ENCODE results near the gene DOCK3.

GRCh38 chr3:50806031-50806430 is 131.3 kb downstream of the DOCK3 start:
- no peak for TF ChIP-seq POLR2AphosphoS5 (IDR thresholded peaks at IDR 0.05)
- TF ChIP-seq, protein P1, sequence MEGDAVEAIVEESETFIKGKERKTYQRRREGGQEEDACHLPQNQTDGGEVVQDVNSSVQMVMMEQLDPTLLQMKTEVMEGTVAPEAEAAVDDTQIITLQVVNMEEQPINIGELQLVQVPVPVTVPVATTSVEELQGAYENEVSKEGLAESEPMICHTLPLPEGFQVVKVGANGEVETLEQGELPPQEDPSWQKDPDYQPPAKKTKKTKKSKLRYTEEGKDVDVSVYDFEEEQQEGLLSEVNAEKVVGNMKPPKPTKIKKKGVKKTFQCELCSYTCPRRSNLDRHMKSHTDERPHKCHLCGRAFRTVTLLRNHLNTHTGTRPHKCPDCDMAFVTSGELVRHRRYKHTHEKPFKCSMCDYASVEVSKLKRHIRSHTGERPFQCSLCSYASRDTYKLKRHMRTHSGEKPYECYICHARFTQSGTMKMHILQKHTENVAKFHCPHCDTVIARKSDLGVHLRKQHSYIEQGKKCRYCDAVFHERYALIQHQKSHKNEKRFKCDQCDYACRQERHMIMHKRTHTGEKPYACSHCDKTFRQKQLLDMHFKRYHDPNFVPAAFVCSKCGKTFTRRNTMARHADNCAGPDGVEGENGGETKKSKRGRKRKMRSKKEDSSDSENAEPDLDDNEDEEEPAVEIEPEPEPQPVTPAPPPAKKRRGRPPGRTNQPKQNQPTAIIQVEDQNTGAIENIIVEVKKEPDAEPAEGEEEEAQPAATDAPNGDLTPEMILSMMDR (IDR thresholded peaks at IDR 0.05; ENCODE audit: poor library complexity, severe bottlenecking) = no peak
- TF ChIP-seq EP300 (conservative IDR thresholded peaks at IDR 0.05; ENCODE audit: poor library complexity, severe bottlenecking) = no peak
- no peak for TF ChIP-seq MXI1 (conservative IDR thresholded peaks at IDR 0.05; ENCODE audit: poor library complexity, severe bottlenecking)
- no peak for TF ChIP-seq EZH2 (IDR thresholded peaks at IDR 0.05; ENCODE audit: borderline replicate concordance, insufficient read depth, low read length, poor library complexity, severe bottlenecking)
- TF ChIP-seq RAD21 (conservative IDR thresholded peaks at IDR 0.05) = no peak
- TF ChIP-seq, protein P2, sequence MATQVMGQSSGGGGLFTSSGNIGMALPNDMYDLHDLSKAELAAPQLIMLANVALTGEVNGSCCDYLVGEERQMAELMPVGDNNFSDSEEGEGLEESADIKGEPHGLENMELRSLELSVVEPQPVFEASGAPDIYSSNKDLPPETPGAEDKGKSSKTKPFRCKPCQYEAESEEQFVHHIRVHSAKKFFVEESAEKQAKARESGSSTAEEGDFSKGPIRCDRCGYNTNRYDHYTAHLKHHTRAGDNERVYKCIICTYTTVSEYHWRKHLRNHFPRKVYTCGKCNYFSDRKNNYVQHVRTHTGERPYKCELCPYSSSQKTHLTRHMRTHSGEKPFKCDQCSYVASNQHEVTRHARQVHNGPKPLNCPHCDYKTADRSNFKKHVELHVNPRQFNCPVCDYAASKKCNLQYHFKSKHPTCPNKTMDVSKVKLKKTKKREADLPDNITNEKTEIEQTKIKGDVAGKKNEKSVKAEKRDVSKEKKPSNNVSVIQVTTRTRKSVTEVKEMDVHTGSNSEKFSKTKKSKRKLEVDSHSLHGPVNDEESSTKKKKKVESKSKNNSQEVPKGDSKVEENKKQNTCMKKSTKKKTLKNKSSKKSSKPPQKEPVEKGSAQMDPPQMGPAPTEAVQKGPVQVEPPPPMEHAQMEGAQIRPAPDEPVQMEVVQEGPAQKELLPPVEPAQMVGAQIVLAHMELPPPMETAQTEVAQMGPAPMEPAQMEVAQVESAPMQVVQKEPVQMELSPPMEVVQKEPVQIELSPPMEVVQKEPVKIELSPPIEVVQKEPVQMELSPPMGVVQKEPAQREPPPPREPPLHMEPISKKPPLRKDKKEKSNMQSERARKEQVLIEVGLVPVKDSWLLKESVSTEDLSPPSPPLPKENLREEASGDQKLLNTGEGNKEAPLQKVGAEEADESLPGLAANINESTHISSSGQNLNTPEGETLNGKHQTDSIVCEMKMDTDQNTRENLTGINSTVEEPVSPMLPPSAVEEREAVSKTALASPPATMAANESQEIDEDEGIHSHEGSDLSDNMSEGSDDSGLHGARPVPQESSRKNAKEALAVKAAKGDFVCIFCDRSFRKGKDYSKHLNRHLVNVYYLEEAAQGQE (IDR thresholded peaks at IDR 0.05; ENCODE audit: borderline replicate concordance) = no peak
- no peak for TF ChIP-seq TAF1 (IDR thresholded peaks at IDR 0.05; ENCODE audit: low read depth)

Data from neural cell (in vitro differentiated cells).